Activated CD4-positive, alpha-beta T cell treated with anti-CD3 and anti-CD28 coated beads, Interleukin-2, amount 50 U/mL, for 16 hours (primary cell): ENCODE measurements around the gene MRPL20.
A peak's percentile ranks its signal among the peaks of the same experiment; 100 is the strongest.
"Not testable (repeated sequence)": the region's sequence is repeated elsewhere in the genome, so short reads cannot be mapped to it uniquely, and the experiment has no call there.

Experiments used
- DNase-seq: peaks from one replicate; pipeline ENCODE4 v3.0.0-alpha.2; 2020

MRPL20 gene

DNA sequence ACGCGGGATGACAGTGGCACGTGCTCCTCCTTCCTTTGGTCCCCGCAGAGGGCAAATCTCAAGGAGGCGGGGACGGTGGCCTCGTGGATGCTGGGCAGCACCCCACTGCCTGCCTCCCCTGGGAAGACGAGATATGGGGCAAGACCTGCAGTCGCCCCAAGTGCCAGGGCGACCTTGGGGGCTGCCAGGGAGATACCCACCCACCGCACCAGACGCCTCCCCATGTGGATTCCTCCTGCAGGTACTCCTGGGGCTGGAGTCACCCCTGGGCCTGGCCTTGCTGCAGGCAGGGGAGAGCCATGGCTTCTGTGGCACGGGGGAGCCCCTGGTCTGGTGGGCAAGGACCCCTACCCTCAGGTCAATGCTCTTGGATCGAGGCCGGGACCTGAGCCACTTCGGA, 26.2 kb downstream of the MRPL20 start:
- no peak for DNase-seq

DNA sequence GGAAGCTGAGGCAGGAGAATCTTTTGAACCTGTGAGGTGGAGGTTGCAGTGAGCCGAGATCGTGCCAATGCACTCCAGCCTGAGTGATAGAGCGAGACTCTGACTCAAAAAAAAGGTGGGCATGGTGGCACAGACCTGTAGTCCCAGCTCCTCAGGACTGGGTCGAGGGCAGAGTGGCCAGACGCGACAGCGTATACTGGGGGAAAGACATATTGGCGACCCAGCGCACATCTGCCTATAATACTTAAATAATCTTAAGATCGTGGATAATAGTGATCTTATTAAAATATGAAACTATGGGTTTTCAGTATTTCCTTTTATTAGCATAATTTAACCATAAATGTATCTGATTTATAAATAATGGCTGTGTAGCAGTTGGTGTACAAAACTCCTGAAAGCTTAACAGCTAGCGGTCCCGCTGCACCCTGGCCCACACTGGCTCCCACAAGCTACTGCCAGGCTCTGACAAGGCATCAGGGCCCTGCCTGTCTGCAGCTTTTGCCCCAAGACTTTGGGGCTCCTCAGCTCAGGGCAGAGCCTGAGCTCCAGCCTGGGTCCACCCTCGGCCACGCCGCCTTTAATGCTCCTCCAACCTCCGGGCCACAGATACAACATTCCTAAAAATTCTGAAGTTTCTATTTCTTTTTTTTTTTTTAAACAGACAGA, 29.4 kb downstream of the MRPL20 start:
- DNase-seq = no peak

DNA sequence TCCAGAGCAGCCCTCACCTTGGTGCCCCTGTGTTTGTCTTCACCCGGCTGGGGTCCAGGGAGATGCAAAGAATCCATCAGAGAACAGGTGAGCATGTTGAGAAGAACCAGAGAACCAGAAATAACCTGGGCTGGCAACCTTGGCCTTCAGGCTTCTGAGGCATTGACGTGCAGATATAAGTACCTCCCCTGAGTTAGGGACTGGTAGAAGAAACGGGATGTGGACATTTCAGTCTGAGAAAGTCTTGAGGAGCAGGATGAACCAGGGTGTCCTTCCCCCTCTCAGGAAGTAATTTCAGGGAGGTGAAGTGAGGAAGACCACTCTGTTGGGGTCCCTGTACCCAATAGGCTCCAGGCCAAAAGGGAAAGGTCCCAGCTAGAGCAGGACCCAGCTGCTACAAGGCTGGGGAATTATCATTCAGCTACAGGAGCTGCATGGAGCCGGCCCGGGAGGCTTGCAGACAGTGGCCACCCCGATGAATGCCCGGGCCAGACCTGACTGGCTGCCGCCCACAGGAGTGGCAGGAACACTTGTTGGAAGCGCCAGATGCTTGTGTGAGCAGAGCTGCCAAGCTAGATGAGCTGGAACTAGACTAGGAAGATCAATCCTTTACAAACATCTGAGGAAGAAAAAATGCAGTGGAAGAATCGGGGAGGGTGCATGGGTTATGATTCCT, 30.4 kb downstream of the MRPL20 start:
- DNase-seq = no peak

DNA sequence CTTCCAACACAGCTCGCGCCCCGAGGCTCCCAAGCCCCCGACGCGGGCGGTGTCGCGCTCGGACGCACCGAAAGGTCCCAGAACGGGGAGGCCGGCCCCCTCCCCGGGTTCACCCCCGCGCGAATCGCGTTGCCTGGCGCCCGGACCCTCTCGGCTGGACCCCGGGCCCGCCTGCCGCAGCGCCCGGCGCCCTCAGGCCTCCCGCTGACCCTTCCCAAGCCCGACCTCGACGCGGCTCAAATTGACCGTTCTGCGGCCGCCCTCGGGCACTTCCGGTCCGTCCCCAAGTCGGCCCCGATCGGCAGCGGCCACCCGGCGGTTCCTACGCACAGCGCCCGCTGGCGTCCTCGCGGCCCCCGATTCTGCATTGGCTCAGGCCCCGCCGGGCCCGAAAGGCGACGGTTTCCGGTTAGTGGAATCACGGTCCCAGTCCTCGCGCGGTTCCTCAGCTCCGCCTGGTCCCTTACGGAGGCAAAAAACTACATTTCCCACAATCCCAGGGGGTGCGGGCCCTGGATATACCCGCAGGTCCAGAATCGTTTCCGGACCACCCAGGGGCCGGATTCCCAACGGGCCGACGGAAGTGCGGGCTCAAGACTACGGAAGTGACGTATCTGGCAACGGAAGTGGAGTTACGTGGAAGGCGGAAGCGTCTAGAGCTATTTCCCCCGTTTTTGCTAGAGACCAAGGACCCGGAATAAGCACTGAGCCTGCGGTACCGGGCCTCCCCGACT, 32.0 kb downstream of the MRPL20 start, which contains the start of gene AURKAIP1:
Gene AURKAIP1, minus strand, starts transcription at position 279 of the 734 bp plus-strand sequence. CDS start 451 bp downstream, outside the sequence.
- peak; percentile 100 for DNase-seq

DNA sequence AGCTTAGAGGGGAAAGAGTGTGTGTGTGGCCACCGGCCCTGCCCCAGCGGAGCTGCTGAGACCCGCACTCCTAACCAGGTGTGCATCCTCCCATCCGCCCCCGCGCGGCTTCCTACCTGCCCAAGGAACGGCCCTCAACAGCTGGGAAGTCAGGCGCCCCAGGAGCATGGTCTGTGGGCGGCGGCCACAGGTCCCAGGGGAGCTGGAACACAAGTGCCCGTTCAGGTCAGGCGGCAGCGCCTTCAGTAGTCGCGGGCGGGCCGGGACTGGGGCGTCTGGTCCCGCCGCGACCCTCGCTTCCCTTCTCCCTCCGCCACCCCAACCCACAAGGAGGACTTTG, 32.5 kb downstream of the MRPL20 start:
- no peak for DNase-seq

DNA sequence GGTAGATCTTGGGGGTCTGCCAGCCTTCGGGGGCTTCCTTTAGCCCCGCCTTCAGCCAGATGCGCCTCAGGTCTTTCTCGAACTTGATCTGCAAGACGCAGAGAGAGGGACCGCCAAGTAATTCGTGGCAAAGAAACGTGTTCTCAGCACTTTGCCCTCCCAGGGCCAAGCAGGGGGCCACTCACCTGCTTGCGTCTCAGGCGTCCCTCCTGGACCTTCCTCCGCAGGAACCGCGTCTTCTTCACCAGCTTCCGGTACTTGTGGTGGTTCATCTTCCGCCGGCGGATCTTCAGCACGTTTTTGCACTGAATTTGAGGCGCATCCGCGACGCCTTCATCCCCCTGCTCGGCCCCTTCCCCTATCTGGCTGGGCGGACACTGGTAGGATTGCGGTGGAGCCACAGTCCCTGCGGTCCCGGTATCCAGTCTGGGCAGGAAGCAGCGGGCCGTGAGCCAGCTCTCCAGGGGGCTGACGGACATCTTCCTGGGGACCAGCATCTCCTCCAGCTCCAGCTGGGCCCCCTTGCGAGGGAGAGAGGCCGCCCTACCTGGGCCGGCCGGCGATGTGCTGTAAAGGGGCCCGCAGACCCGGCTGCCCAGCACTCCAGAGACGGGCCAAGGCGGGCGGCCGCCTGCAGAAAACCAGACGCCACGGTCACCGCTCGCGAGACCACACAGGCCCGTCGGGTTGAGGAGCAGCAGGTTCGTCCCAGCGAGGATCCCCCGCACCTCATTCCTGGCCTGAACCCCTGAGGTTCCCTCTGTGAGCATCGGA, 33.1 kb downstream of the MRPL20 start:
- no peak for DNase-seq

DNA sequence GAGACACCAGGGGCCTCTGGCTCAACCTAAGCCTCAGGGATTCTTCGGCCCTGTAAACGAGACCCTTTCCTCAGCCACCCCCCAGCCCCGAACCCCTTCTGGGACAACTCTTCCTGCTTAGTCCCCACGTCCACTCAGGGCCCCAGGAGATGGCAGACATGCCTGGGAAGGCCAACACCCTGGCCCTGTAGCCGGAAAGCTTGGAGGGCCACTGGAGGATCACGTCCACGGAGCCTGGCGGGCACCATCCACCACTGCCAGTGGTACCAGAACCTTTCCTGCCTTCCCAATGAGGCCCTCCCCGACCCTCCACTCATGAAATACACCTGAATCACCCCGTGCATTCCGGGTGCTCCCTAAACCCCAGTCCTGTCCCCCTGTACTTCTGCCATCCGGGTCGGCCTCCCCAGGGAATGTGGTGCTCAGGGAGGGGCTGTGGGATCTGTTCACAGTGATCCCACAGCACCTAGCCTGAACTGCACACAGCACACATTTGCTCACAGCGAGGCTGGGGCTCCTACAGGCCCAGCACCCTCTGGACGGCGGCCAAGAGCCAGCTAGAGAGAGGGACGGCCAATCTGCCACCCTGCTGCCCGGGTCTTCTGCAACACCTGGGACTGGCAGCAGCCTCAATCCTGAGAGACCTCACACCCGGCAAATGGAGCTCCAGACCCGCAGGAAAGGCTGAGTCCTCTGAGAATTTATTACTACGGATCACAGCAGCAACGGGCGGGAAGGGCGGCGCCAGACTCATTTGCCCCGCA, 33.9 kb downstream of the MRPL20 start:
- no peak for DNase-seq

DNA sequence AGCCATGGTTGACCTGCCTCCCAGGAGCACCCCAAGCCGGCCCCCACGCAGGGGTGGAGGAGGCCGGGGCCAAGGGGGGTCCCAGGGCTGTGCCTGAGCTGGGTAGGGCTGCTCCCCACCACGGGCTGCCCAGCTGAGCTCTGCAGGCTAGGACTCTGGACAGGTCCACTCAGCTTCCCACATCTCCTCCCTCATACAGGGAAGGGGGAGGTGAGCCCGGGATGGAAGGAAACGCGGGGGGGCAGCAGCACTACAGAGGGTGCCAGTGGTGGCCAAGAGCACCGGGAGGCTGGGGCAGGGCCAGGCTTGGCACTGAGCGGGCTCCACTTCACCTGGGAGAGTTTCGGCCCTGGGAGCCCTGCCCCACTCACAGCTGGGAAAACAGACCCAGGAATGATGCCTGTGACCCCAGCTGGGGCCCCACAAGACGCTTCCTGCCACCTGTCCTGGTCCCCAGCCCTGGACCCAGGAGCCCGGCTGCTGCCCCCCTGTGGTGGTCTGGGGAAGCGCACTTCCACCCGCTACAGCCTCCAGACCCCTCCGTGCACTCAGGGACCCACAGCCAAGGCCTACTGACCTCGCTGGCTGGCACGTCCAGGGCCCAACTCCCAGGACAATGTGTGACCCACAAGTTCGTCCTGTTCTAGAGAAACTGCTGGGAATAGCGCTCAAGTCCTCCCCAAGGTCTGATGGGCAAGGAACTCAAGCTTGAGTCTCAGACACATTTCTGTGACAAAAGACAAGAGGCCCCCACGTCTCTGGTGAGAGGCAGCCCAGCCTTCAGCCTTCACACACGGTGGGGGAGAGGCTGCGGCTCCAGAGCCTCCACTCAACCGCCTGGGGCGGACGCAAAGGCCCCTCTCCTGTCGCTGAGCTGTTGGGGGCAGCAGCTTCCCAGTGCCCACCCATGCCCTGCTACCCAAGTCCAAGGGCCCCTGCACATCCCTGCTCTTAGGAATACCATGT, 35.1 kb downstream of the MRPL20 start:
- DNase-seq = peak; percentile 78

DNA sequence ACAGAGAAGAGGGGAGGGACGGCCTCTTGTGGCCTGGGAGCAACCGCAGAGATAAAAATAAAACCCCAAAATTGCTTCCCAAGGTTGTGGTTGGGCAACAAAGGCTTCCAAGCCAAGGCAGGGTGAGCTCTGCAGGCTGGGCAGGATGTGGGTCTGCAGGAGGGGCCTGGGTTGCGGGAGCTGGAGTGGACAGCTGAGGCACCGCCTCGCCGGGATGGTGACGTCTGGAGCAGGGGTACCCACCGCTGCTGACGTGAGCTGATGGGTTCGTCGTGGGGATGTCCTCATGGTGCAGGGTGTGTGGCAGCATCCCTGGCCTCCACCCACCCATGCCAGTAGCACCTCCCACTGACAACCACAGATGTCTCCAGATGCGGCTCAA, 35.7 kb downstream of the MRPL20 start:
- peak; percentile 44 for DNase-seq

DNA sequence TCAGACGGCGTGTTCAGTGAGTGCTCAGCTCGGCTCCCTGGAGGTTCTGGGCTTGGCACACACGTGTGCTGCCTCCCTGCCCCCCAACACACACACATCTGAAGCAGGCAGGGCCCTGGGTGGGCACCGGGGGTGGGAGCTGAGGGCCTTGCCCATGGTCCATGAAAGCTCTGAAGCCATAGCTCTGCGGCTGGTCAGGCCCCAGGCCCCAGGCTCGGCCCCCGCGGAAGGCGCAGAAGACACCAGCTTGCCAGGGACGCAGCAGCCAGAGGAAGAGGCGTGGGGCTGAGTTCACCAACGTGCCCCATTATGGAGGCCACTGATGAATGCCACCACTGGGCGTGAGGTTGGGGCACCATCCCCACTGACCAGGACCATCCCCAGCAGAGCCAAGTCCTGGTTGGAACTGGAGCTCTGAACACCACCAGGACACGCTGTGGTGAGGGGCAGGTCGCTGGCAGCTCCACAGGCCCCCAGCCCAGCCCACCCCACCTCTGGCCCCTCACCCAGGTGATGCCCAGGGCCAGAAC, 36.3 kb downstream of the MRPL20 start:
- no peak for DNase-seq

DNA sequence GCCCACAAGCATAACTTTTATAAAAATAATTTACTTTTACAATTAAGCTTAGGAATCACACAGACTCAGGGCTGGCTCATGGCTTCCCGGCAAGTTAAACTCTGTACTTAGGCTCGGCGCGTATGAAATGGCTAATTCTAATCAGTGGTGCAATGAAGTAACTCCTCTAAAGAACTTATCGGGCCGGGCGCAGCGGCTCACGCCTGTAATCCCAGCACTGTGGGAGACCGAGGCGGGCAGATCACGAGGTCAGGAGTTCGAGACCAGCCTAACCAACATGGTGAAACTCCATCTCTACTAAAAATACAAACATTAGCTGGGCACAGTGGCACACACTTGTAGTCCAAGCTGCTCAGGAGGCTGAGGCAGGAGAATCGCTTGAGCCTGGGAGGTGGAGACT, 37.0 kb downstream of the MRPL20 start:
- not testable (repeated sequence) for DNase-seq

DNA sequence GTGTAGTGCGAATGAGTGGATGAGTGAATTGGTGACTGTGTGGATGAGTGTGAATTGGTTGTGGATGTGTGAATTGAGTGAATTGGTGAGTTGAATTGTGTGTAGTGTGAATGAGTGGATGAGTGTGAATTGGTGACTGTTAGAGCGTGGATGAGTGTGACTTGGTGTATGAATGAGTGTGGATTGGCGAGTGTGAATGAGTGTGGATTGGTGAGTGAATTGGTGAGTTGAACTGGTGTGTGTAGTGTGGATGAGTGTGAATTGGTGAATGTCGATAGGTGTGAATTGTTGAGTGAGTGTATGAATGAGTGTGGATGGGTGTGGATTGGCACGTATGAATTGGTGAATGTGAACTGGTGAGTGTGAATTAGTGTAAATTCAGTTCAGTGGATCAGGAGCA, 39.8 kb downstream of the MRPL20 start:
- DNase-seq = no peak

DNA sequence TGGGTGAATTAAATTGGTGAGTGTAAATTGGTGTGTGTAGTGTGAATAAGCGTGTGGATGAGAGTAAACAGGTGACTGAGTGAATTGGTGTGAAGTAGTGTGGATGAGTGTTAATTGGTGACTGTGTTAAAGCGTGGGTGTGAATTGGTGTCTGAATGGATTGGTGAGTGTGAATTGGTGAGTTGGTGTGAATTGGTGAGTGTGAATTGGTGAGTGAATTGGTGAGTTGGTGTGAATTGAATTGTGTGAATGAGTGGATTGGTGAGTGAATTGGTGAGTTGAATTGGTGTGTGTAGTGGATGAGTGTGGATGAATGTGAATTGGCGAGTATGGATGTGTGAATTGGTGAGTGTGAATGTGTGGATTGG, 40.4 kb downstream of the MRPL20 start:
- no peak for DNase-seq

DNA sequence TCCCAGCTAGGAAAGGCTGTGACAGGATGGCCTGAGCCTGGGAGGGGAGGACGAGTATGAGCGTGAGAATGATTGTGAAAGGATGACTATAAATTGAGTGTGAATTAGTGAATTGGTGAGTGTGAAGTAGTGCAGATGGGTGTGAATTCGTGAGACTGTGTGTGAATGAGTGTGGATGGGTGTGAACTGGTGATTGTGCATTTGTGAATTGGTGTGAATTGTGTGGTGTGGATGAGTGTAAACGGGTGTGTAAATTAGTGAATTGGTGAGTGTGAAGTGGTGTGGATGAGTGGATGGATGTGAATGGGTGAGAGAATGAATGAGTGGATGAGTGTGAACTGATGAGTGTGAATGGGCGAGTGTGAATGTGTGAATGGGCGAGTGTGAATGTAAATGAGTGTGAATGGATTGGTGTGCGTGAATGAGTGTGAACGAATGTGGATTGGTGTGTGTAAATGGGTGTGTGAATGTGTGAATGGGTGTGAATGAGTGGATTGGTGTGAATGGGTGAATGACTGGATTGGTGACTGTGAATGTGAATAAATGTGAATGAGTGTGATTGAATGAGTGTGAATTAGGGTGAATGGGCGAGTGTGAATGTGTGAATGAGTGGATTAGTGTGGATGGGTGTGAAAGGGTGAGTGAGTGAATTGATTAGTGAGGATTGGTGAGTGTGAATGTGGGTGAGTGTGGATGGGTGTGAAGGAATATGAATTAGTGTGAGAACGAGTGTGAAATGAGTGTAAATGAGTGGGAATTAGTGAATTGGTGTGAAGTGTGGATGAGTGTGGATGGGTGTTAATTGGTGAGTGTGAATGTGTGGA, 41.0 kb downstream of the MRPL20 start:
- no peak for DNase-seq

DNA sequence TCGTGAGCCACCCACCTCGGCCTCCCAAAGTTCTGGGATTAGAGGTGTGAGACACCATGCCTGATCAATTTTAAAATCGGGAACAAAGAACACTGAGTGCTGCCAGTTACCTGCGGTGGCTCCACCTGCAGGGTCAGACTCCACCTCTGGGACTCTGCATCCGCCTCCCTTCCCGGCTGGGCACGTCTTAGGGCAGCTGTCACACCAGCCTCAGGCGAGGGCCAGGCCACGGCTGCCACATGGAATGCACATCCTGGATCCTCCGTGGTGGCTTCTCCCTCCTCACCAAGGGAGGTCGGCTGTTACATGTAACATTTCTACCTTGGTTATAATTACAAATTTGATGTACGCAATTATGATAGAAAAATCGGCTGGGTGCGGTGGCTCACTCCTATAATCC, 42.8 kb downstream of the MRPL20 start:
- DNase-seq = no peak

DNA sequence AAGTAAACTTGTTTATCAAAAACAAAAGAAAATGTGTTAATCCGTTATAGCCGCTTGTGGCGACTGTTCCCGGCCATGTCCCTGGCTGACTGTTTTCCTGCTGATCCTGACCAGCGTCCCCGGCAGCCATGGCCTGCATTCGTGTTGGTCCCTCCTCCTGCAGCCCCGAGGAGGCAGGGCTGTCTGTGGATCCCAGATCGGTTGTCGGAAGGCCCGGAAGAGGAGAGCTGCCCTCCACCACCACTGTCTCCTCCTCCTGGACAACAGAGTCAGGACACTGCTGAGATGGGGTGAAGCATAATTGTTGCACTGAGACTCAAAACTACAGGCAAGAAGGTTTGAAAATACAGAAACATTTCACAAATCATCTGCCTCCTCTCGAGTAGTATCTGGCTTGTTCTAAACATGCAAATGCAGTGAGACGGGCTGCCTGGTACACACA, 45.1 kb downstream of the MRPL20 start:
- DNase-seq = no peak

DNA sequence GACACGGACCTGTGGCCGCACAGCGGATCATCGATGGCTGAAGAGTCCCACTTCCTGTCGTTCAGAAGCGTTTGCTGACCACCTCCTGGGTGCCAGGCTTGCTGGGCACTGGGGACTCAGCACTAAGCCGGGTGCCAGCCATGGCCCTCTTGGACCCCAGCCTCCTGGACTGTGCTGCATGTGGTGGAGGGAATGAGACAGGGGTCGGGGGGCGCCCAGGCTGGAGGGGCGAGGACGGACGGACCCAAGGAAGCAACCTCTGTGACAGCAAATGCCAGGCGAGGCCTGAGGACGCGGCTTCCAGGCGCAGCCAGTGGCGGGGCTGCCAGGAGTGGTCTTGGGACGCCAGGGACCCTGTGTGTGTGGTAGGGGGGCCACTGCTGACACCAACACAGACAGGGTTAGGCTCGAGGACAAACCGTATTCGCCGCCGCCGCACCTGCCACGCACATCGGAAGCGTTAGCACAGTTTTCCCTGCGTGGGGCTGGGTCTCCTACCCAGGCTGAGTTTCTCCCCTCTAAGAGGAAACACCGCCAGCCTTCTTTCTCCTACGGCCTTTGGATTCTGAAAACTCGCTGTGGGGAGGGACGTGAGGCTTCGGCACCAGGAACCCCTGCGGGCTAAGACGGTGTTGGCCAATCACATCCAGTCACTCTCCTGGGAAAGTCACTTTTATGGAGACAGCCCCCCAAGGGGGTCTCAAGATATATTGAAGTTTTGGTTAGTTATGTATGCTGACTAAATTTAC, 45.7 kb downstream of the MRPL20 start:
- DNase-seq = no peak

DNA sequence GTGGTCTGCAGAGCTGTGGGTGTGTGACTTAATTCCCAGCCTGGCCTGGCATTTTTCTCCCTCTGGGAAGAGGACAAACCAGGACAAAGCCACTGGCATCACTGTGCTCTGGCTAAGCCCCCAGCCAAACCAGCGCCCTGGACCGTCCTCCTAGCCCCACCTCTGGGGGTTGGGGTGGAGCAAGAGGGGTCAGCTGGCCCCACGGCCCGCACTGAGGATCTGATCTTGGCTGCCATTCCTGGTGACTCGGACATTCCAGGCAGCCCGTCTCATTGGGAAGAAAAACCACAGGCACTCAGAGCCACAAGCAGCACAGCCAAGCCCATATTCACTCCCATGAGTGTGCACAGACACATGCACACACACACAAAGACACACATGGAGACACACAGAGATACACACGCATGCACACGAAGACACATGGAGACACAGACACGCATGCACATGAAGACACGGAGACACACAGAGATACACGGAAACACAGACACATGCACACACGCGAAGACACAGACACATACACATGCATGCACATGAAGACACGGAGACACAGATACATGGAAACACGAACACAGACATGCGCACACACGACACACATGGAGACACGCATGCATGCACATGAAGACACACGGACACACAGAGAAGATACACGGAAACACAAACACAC, 46.5 kb downstream of the MRPL20 start:
- no peak for DNase-seq
